Hematopoietic multipotent progenitor cell treated with erythropoietin and hydrocortisone succinate and interleukin-3 and kit ligand, for 4 days (in vitro differentiated cells): Measurements from ENCODE around the gene CLDN6.

Experiments used
- DNase-seq: peaks from one replicate; pipeline ENCODE4 v3.0.0-alpha.2; 2015

Gene CLDN6

GRCh38 chr16:3051009-3051408 is 33.0 kb upstream of the CLDN6 start:
- no peak for DNase-seq

- no peak for DNase-seq
These were observed 32.5 kb upstream of the CLDN6 start for GRCh38 chr16:3050487-3050886.

- no peak for DNase-seq
These were observed 32.0 kb upstream of the CLDN6 start for GRCh38 chr16:3049921-3050481.

- no peak for DNase-seq
These were observed 29.4 kb upstream of the CLDN6 start for GRCh38 chr16:3047387-3047720.

GRCh38 chr16:3046641-3047386 is 28.8 kb upstream of the CLDN6 start:
- DNase-seq, result no peak

- DNase-seq, result no peak
These were observed 28.0 kb upstream of the CLDN6 start, which contains the start of gene MMP25 for GRCh38 chr16:3045758-3046640. MMP25 (plus strand) TSS chr16:3046561; CDS start chr16:3046918, 357 bp downstream.

GRCh38 chr16:3044708-3045107 is 26.7 kb upstream of the CLDN6 start:
- DNase-seq, result no peak

GRCh38 chr16:3042376-3042775 is 24.4 kb upstream of the CLDN6 start:
- DNase-seq, result no peak

GRCh38 chr16:3038896-3039295 is 20.9 kb upstream of the CLDN6 start:
- no peak for DNase-seq

GRCh38 chr16:3038256-3038655 is 20.3 kb upstream of the CLDN6 start:
- no peak for DNase-seq

GRCh38 chr16:3036726-3037315 is 18.8 kb upstream of the CLDN6 start, which contains the start of gene BICDL2:
BICDL2 (minus strand) TSS chr16:3036944; CDS start chr16:3035496, 1,448 bp downstream.
- DNase-seq, result no peak

GRCh38 chr16:3035972-3036725 is 18.2 kb upstream of the CLDN6 start:
- DNase-seq, result no peak

- no peak for DNase-seq
These were observed 17.4 kb upstream of the CLDN6 start for GRCh38 chr16:3035289-3035971.

- no peak for DNase-seq
These were observed 14.6 kb upstream of the CLDN6 start for GRCh38 chr16:3032624-3033023.

- DNase-seq, result no peak
These were observed 12.5 kb upstream of the CLDN6 start for GRCh38 chr16:3030222-3031212.

GRCh38 chr16:3029491-3030221 is 11.7 kb upstream of the CLDN6 start:
- DNase-seq, result peak; percentile 58

- DNase-seq, result no peak
These were observed 10.8 kb upstream of the CLDN6 start for GRCh38 chr16:3028716-3029319.

GRCh38 chr16:3027983-3028715 is 10.2 kb upstream of the CLDN6 start:
- peak; percentile 92 for DNase-seq

- no peak for DNase-seq
These were observed 9.5 kb upstream of the CLDN6 start for GRCh38 chr16:3027489-3027795.
